ENCODE data around the gene CRHR2.

CRHR2 gene

GRCh38 chr7:30656006-30656957 lies 26.0 kb downstream of the CRHR2 start:
- no peak for TF ChIP-seq CTCF (IDR thresholded peaks at IDR 0.05; ENCODE audit: low read depth, low read length)

GRCh38 chr7:30655096-30655970 lies 26.9 kb downstream of the CRHR2 start:
- DNase-seq (ENCODE audit: extremely low read depth, low read depth): no peak
- no peak for TF ChIP-seq CTCF (IDR thresholded peaks at IDR 0.05; ENCODE audit: low read depth, low read length)

More at GRCh38 chr7:30656006-30656957, 26.0 kb downstream of the CRHR2 start:
- no peak for DNase-seq (ENCODE audit: extremely low read depth, low read depth)

GRCh38 chr7:30654296-30655090 lies 27.8 kb downstream of the CRHR2 start:
- no peak for DNase-seq (ENCODE audit: extremely low read depth, low read depth)
- TF ChIP-seq CTCF (IDR thresholded peaks at IDR 0.05; ENCODE audit: low read depth, low read length): no peak

- DNase-seq (ENCODE audit: extremely low read depth, low read depth): no peak
- no peak for TF ChIP-seq CTCF (IDR thresholded peaks at IDR 0.05; ENCODE audit: low read depth, low read length)
These were observed 29.3 kb downstream of the CRHR2 start for GRCh38 chr7:30652698-30653641.

- no peak for DNase-seq (ENCODE audit: extremely low read depth, low read depth)
- TF ChIP-seq CTCF (IDR thresholded peaks at IDR 0.05; ENCODE audit: low read depth, low read length): no peak
These were observed 30.1 kb downstream of the CRHR2 start for GRCh38 chr7:30652132-30652531.

GRCh38 chr7:30650421-30650808 lies 31.8 kb downstream of the CRHR2 start:
- DNase-seq (ENCODE audit: extremely low read depth, low read depth): no peak
- TF ChIP-seq CTCF (IDR thresholded peaks at IDR 0.05; ENCODE audit: low read depth, low read length): no peak
